WTC11 (cell line): ENCODE data around the gene ZC3H12C. TPM values are rescaled to one million over a fixed set of nuclear protein-coding genes. Genes with fewer than 3 reads are reported as not detected.

Source experiments
- ATAC-seq: fragments of 200-7000 bp; cut with Tn5 transposase; 2 replicates; pipeline ENCODE4 v1.10.0; 2021; ENCODE audit warnings: mild to moderate bottlenecking, moderate library complexity
- CTCF ChIA-PET: fragments of 300-600 bp; sonication (Branson Sonifier 250); formaldehyde crosslinking; loops from one replicate; lab custom pipeline; 2021; ENCODE audit warnings: antibody characterized with exemption; lab: Charles Lee
- POLR2A ChIA-PET: fragments of 350-600 bp; sonication (Branson Sonifier 250); formaldehyde crosslinking; loops from one replicate; lab custom pipeline; 2021; ENCODE audit warnings: antibody characterized with exemption; lab: Charles Lee
- DNase-seq: peaks from one replicate; pipeline ENCODE4 v3.0.0; 2021; ENCODE audit warnings: low spot score
- H3K27ac Mint-ChIP-seq: 2 replicates; pipeline ENCODE4 v1.8.0; 2021; ENCODE audit warnings: mixed read lengths
- H3K27me3 Mint-ChIP-seq: 2 replicates; pipeline ENCODE4 v1.8.0; 2021; ENCODE audit warnings: low read depth, mild to moderate bottlenecking, moderate library complexity, mixed read lengths
- H3K36me3 Mint-ChIP-seq: 2 replicates; pipeline ENCODE4 v1.8.0; 2021; ENCODE audit warnings: mixed read lengths
- H3K4me1 Mint-ChIP-seq: 2 replicates; pipeline ENCODE4 v1.8.0; 2022; ENCODE audit warnings: mixed read lengths
- H3K4me3 Mint-ChIP-seq: 2 replicates; pipeline ENCODE4 v1.8.0; 2021; ENCODE audit warnings: mild to moderate bottlenecking, moderate library complexity, mixed read lengths
- H3K9me3 Mint-ChIP-seq: 2 replicates; pipeline ENCODE4 v1.8.0; 2021; ENCODE audit warnings: mixed read lengths
- ATF6 ChIP-seq: sonication (generic); formaldehyde crosslinking; IDR thresholded peaks from 2 replicates; pipeline ENCODE4 v1.8.1; 2023; ENCODE audit warnings: mild to moderate bottlenecking, missing genetic modification reagents
- CDX4 ChIP-seq: fragments of 250-450 bp; sonication (Bioruptor Pico); IDR thresholded peaks from 2 replicates; pipeline ENCODE4 v1.9.0; 2021; ENCODE audit warnings: moderate library complexity, mild to moderate bottlenecking, inconsistent platforms, borderline replicate concordance
- EMX1 ChIP-seq: fragments of 250-450 bp; sonication (Bioruptor Pico); IDR thresholded peaks from 2 replicates; pipeline ENCODE4 v1.8.0; 2021; ENCODE audit warnings: mild to moderate bottlenecking
- GABPB1 ChIP-seq: sonication (generic); formaldehyde crosslinking; IDR thresholded peaks from 2 replicates; pipeline ENCODE4 v1.8.1; 2023; ENCODE audit warnings: mild to moderate bottlenecking, missing genetic modification reagents
- GRHL2 ChIP-seq: fragments of 250-450 bp; sonication (Bioruptor Pico); IDR thresholded peaks from 2 replicates; pipeline ENCODE4 v1.8.0; 2022; ENCODE audit warnings: mild to moderate bottlenecking, moderate library complexity; ENCODE audit not compliant: insufficient replicate concordance, severe bottlenecking
- IRF1 ChIP-seq: sonication (generic); formaldehyde crosslinking; IDR thresholded peaks from 2 replicates; pipeline ENCODE4 v1.8.0; 2023; ENCODE audit warnings: missing genetic modification reagents
- MYBL2 ChIP-seq: sonication (generic); formaldehyde crosslinking; IDR thresholded peaks from 2 replicates; pipeline ENCODE4 v1.8.1; 2023; ENCODE audit warnings: mild to moderate bottlenecking, moderate library complexity, missing genetic modification reagents
- NFE2L1 ChIP-seq: sonication (generic); formaldehyde crosslinking; IDR thresholded peaks from 2 replicates; pipeline ENCODE4 v1.8.1; 2023; ENCODE audit warnings: missing genetic modification reagents
- PRRX2 ChIP-seq: fragments of 250-450 bp; sonication (Bioruptor Pico); IDR thresholded peaks from 2 replicates; pipeline ENCODE4 v1.8.0; 2021; ENCODE audit warnings: mild to moderate bottlenecking
- SMAD3 ChIP-seq: sonication (generic); formaldehyde crosslinking; IDR thresholded peaks from 2 replicates; pipeline ENCODE4 v1.8.0; 2022; ENCODE audit warnings: missing genetic modification reagents, mild to moderate bottlenecking, borderline replicate concordance
- SMAD4 ChIP-seq: sonication (generic); formaldehyde crosslinking; IDR thresholded peaks from 2 replicates; pipeline ENCODE4 v1.8.0; 2022; ENCODE audit warnings: mild to moderate bottlenecking, missing genetic modification reagents
- TP53 ChIP-seq: sonication (generic); formaldehyde crosslinking; IDR thresholded peaks from 2 replicates; pipeline ENCODE4 v1.8.1; 2023; ENCODE audit warnings: mild to moderate bottlenecking, missing genetic modification reagents
- ZBTB21 ChIP-seq: sonication (generic); formaldehyde crosslinking; IDR thresholded peaks from 2 replicates; pipeline ENCODE4 v1.8.1; 2023; ENCODE audit warnings: mild to moderate bottlenecking, missing genetic modification reagents, borderline replicate concordance
- ZNF138 ChIP-seq: sonication (generic); formaldehyde crosslinking; conservative IDR thresholded peaks from 2 replicates; pipeline ENCODE4 v1.8.1; 2022; ENCODE audit warnings: mild to moderate bottlenecking, moderate library complexity, missing genetic modification reagents
- ZNF317 ChIP-seq: sonication (generic); formaldehyde crosslinking; IDR thresholded peaks from 2 replicates; pipeline ENCODE4 v1.8.1; 2023; ENCODE audit warnings: low read depth, mild to moderate bottlenecking, moderate library complexity, missing genetic modification reagents, borderline replicate concordance
- ZNF532 ChIP-seq: fragments of 250-450 bp; sonication (Bioruptor Pico); IDR thresholded peaks from 2 replicates; pipeline ENCODE4 v1.9.0; 2021; ENCODE audit warnings: mild to moderate bottlenecking, borderline replicate concordance
- ZNF671 ChIP-seq: fragments of 250-450 bp; sonication (Bioruptor Pico); IDR thresholded peaks from 2 replicates; pipeline ENCODE4 v1.8.0; 2021; ENCODE audit warnings: mild to moderate bottlenecking
- total RNA-seq: library from RNA; stranded (reverse); gene quantifications from 3 replicates; pipeline ENCODE4 v1.2.3, GENCODE V29; 2021
- TF ChIP-seq, protein P1 (sequence below): sonication (generic); formaldehyde crosslinking; IDR thresholded peaks from 2 replicates; pipeline ENCODE4 v1.8.0; 2023; ENCODE audit warnings: missing genetic modification reagents, mild to moderate bottlenecking, borderline replicate concordance
- TF ChIP-seq, protein P2 (sequence below): sonication (generic); formaldehyde crosslinking; IDR thresholded peaks from 2 replicates; pipeline ENCODE4 v1.8.0; 2022; ENCODE audit warnings: missing genetic modification reagents
- TF ChIP-seq, protein P3 (sequence below): sonication (generic); formaldehyde crosslinking; IDR thresholded peaks from 2 replicates; pipeline ENCODE4 v1.8.0; 2022; ENCODE audit warnings: mild to moderate bottlenecking, missing genetic modification reagents

ZC3H12C gene
- total RNA-seq, 1 experiment from 2014 or later = 2.4 TPM

GRCh38 chr11:110050201-110050506 is 43.0 kb upstream of the ZC3H12C start:
- Mint-ChIP-seq H3K27ac (no peak overlapping the region), H3K4me1 (no peaks in the 10 kb centered on the region), H3K9me3 (peaks cover 31% of the 10 kb centered on the region), H3K4me3 (no peak overlapping the region), H3K27me3 (no peaks in the 10 kb centered on the region; the same call in 1 of the 2 replicates), H3K36me3 (peaks cover 19% of the 10 kb centered on the region)
- POLR2A ChIA-PET = no interaction called here
- TF ChIP-seq ZNF671 (CRISPR knock-in tag) (no peak), ZNF138 (CRISPR knock-in tag) (no peak), GRHL2 (CRISPR knock-in tag) (no peak), ZNF317 (CRISPR knock-in tag) (no peak), TP53 (CRISPR knock-in tag) (no peak), GABPB1 (CRISPR knock-in tag) (no peak), IRF1 (no peak), MYBL2 (CRISPR knock-in tag) (no peak), SMAD3 (CRISPR knock-in tag) (no peak), NFE2L1 (CRISPR knock-in tag) (no peak), PRRX2 (CRISPR knock-in tag) (no peak), ZNF532 (CRISPR knock-in tag) (no peak), CDX4 (CRISPR knock-in tag) (no peak), ZBTB21 (CRISPR knock-in tag) (no peak), ATF6 (CRISPR knock-in tag) (no peak), SMAD4 (CRISPR knock-in tag) (no peak), EMX1 (CRISPR knock-in tag) (no peak)
- TF ChIP-seq, protein P1, sequence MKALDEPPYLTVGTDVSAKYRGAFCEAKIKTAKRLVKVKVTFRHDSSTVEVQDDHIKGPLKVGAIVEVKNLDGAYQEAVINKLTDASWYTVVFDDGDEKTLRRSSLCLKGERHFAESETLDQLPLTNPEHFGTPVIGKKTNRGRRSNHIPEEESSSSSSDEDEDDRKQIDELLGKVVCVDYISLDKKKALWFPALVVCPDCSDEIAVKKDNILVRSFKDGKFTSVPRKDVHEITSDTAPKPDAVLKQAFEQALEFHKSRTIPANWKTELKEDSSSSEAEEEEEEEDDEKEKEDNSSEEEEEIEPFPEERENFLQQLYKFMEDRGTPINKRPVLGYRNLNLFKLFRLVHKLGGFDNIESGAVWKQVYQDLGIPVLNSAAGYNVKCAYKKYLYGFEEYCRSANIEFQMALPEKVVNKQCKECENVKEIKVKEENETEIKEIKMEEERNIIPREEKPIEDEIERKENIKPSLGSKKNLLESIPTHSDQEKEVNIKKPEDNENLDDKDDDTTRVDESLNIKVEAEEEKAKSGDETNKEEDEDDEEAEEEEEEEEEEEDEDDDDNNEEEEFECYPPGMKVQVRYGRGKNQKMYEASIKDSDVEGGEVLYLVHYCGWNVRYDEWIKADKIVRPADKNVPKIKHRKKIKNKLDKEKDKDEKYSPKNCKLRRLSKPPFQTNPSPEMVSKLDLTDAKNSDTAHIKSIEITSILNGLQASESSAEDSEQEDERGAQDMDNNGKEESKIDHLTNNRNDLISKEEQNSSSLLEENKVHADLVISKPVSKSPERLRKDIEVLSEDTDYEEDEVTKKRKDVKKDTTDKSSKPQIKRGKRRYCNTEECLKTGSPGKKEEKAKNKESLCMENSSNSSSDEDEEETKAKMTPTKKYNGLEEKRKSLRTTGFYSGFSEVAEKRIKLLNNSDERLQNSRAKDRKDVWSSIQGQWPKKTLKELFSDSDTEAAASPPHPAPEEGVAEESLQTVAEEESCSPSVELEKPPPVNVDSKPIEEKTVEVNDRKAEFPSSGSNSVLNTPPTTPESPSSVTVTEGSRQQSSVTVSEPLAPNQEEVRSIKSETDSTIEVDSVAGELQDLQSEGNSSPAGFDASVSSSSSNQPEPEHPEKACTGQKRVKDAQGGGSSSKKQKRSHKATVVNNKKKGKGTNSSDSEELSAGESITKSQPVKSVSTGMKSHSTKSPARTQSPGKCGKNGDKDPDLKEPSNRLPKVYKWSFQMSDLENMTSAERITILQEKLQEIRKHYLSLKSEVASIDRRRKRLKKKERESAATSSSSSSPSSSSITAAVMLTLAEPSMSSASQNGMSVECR (CRISPR knock-in tag) = no peak
- TF ChIP-seq, protein P2, sequence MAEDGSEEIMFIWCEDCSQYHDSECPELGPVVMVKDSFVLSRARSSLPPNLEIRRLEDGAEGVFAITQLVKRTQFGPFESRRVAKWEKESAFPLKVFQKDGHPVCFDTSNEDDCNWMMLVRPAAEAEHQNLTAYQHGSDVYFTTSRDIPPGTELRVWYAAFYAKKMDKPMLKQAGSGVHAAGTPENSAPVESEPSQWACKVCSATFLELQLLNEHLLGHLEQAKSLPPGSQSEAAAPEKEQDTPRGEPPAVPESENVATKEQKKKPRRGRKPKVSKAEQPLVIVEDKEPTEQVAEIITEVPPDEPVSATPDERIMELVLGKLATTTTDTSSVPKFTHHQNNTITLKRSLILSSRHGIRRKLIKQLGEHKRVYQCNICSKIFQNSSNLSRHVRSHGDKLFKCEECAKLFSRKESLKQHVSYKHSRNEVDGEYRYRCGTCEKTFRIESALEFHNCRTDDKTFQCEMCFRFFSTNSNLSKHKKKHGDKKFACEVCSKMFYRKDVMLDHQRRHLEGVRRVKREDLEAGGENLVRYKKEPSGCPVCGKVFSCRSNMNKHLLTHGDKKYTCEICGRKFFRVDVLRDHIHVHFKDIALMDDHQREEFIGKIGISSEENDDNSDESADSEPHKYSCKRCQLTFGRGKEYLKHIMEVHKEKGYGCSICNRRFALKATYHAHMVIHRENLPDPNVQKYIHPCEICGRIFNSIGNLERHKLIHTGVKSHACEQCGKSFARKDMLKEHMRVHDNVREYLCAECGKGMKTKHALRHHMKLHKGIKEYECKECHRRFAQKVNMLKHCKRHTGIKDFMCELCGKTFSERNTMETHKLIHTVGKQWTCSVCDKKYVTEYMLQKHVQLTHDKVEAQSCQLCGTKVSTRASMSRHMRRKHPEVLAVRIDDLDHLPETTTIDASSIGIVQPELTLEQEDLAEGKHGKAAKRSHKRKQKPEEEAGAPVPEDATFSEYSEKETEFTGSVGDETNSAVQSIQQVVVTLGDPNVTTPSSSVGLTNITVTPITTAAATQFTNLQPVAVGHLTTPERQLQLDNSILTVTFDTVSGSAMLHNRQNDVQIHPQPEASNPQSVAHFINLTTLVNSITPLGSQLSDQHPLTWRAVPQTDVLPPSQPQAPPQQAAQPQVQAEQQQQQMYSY = no peak
- TF ChIP-seq, protein P3, sequence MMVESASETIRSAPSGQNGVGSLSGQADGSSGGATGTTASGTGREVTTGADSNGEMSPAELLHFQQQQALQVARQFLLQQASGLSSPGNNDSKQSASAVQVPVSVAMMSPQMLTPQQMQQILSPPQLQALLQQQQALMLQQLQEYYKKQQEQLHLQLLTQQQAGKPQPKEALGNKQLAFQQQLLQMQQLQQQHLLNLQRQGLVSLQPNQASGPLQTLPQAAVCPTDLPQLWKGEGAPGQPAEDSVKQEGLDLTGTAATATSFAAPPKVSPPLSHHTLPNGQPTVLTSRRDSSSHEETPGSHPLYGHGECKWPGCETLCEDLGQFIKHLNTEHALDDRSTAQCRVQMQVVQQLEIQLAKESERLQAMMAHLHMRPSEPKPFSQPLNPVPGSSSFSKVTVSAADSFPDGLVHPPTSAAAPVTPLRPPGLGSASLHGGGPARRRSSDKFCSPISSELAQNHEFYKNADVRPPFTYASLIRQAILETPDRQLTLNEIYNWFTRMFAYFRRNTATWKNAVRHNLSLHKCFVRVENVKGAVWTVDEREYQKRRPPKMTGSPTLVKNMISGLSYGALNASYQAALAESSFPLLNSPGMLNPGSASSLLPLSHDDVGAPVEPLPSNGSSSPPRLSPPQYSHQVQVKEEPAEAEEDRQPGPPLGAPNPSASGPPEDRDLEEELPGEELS (CRISPR knock-in tag) = no peak
- CTCF ChIA-PET = no interaction called here
- DNase-seq = no peak
- no peak for ATAC-seq
